ENCODE data around the gene POM121.
"Not testable (repeated sequence)": the region's sequence is repeated elsewhere in the genome, so short reads cannot be mapped to it uniquely, and the experiment has no call there.

DNA sequence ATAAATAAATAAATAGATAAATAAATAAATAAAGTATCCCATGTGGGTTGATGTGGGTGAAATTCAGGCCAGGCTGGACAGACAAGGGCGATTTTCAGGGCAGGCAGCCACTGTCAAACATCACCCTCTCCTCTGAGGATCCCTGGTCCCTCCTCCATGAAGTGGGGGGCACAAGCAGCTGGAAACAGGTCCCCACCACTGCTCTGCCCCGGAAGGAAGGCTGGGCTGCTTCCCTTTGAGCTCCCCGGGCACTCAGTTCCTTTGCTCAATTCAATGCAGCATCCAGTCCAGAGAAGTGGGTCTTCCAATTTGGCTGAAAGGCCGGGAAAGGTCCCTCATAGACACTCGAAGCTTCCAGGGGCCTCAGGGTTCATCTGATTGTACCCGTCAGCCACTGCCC, 55.5 kb downstream of the POM121 start:
- TF ChIP-seq, protein P1, sequence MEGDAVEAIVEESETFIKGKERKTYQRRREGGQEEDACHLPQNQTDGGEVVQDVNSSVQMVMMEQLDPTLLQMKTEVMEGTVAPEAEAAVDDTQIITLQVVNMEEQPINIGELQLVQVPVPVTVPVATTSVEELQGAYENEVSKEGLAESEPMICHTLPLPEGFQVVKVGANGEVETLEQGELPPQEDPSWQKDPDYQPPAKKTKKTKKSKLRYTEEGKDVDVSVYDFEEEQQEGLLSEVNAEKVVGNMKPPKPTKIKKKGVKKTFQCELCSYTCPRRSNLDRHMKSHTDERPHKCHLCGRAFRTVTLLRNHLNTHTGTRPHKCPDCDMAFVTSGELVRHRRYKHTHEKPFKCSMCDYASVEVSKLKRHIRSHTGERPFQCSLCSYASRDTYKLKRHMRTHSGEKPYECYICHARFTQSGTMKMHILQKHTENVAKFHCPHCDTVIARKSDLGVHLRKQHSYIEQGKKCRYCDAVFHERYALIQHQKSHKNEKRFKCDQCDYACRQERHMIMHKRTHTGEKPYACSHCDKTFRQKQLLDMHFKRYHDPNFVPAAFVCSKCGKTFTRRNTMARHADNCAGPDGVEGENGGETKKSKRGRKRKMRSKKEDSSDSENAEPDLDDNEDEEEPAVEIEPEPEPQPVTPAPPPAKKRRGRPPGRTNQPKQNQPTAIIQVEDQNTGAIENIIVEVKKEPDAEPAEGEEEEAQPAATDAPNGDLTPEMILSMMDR (IDR thresholded peaks at IDR 0.05; ENCODE audit: borderline replicate concordance, extremely low read depth, low read length, poor library complexity, severe bottlenecking) = not testable (repeated sequence)
- TF ChIP-seq EZH2 (IDR thresholded peaks at IDR 0.05; ENCODE audit: borderline replicate concordance, low read depth, low read length, severe bottlenecking) = not testable (repeated sequence)
